Activated naive CD8-positive, alpha-beta T cell treated with anti-CD3 and anti-CD28 coated beads, Interleukin-2, amount 10 ng/mL, durations not matched to agents 7 days and 5 days (primary cell): ENCODE measurements around the gene KDM4C. TPM values are rescaled to one million over a fixed set of nuclear protein-coding genes. Genes with fewer than 3 reads are reported as not detected.
A peak's percentile ranks its signal among the peaks of the same experiment; 100 is the strongest.
"Not testable (repeated sequence)": the region's sequence is repeated elsewhere in the genome, so short reads cannot be mapped to it uniquely, and the experiment has no call there.

Experiments
- ATAC-seq: fragments of 150-1000 bp; cut with Tn5 transposase; one replicate; pipeline ENCODE4 v1.10.0; 2021; ENCODE audit warnings: low read depth, moderate library complexity
- POLR2A ChIA-PET: fragments of 350-600 bp; sonication (Branson Sonifier 250); formaldehyde crosslinking; loops from one replicate; lab custom pipeline; 2021; ENCODE audit warnings: antibody characterized with exemption; lab: Charles Lee
- DNase-seq: peaks from one replicate; pipeline ENCODE4 v3.0.0; 2021
- H3K27ac Mint-ChIP-seq: one replicate; pipeline ENCODE4 v1.8.0; 2022; ENCODE audit warnings: mild to moderate bottlenecking, mixed read lengths
- H3K27me3 Mint-ChIP-seq: one replicate; pipeline ENCODE4 v1.8.0; 2022; ENCODE audit warnings: mild to moderate bottlenecking, moderate library complexity, mixed read lengths
- H3K36me3 Mint-ChIP-seq: one replicate; pipeline ENCODE4 v1.8.0; 2021; ENCODE audit warnings: mild to moderate bottlenecking, mixed read lengths
- H3K4me1 Mint-ChIP-seq: one replicate; pipeline ENCODE4 v1.8.0; 2021; ENCODE audit warnings: mixed read lengths
- H3K4me3 Mint-ChIP-seq: one replicate; pipeline ENCODE4 v1.8.0; 2022; ENCODE audit warnings: mild to moderate bottlenecking, moderate library complexity, mixed read lengths
- H3K9me3 Mint-ChIP-seq: one replicate; pipeline ENCODE4 v1.8.0; 2021; ENCODE audit warnings: mixed read lengths
- total RNA-seq, 2 experiments: library from RNA; stranded (reverse); gene quantifications; one replicate each; pipeline ENCODE4 v1.2.3, GENCODE V29; 2021

The KDM4C gene
- 10 to 100 TPM; 75.2 to 77.1 TPM for total RNA-seq

- peaks cover 1% of the 10 kb centered on the region for H3K9me3 Mint-ChIP-seq
- peaks cover 22% of the 10 kb centered on the region for H3K4me1 Mint-ChIP-seq
- no peaks in the 10 kb centered on the region for H3K27me3 Mint-ChIP-seq
- peak within 1 kb of the TSS; percentile 93 for H3K4me3 Mint-ChIP-seq
- DNase-seq, result peak; percentile 97
- POLR2A ChIA-PET, result interaction anchor here (0.6 to 4.3 kb wide), 23 partner anchors 7 to 690 kb away, joined by 3 to 67 read pairs (median 6); partner anchors contain the start of gene UHRF2
- ATAC-seq, result peak; percentile 86
- peak within 1 kb of the TSS; percentile 100 for H3K27ac Mint-ChIP-seq
- H3K36me3 Mint-ChIP-seq, result peaks cover 4% of the 10 kb centered on the region
Observed at GRCh38 chr9:6757456-6758247, at the start of gene KDM4C. Gene KDM4C, plus strand, starts transcription at chr9:6757973. Its CDS starts 35,016 bp downstream, at chr9:6792989.

DNA sequence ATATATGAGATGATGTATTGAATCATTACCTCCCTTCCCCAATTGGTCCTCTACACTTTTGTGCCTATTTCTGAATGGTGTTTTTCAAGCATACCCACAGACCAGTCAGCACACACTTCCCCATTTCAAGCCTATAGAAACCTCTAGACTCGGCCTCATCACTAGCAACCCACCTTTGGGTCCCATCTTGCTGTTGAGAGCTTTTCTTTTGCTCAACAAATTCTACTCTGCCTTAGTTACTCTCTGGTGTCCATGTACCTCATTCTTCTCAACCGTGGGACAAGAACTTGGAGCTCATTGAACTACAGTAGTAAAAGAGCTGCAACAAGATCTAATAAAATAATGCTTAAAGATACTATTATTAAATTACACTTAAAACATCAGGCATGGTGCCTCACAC is 49.0 kb upstream of the KDM4C start:
- no peak for DNase-seq
- POLR2A ChIA-PET, result interaction anchor here (1.3 kb wide), 1 partner anchor 49 kb away, joined by 8 read pairs; the partner anchor contains the start of gene KDM4C
- no peak overlapping the region for H3K4me3 Mint-ChIP-seq
- H3K4me1 Mint-ChIP-seq, result peaks cover 8% of the 10 kb centered on the region
- no peaks in the 10 kb centered on the region for H3K36me3 Mint-ChIP-seq
- no peak overlapping the region for H3K27ac Mint-ChIP-seq
- H3K9me3 Mint-ChIP-seq, result peaks cover 4% of the 10 kb centered on the region
- ATAC-seq, result no peak
- no peaks in the 10 kb centered on the region for H3K27me3 Mint-ChIP-seq

DNA sequence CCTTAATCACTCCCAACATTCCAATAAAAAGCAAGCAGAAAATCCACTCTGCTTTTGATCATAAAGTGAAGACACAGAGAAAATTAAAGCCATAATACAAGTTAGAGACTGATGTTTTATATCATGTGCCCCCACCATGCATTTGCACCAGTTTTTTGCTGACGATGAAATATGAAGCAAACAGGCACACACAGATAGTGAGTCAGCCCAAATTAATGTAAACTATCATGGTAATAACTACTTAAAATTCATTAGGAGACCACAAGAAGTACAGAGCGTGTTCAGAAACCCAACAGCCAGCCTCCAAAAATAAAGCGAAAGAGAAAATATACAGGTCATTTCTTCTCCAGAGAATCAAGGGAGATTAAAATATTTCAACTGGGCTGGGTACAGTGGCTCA is 46.4 kb upstream of the KDM4C start:
- H3K4me1 Mint-ChIP-seq, result peaks cover 4% of the 10 kb centered on the region
- no peak for ATAC-seq
- peaks cover 4% of the 10 kb centered on the region for H3K9me3 Mint-ChIP-seq
- H3K27ac Mint-ChIP-seq, result no peak overlapping the region
- DNase-seq, result no peak
- POLR2A ChIA-PET, result no interaction called here
- no peaks in the 10 kb centered on the region for H3K36me3 Mint-ChIP-seq
- H3K27me3 Mint-ChIP-seq, result no peaks in the 10 kb centered on the region
- no peak overlapping the region for H3K4me3 Mint-ChIP-seq

- ATAC-seq, result no peak
- H3K27me3 Mint-ChIP-seq, result no peaks in the 10 kb centered on the region
Observed at GRCh38 chr9:6712041-6712440, 45.7 kb upstream of the KDM4C start.

DNA sequence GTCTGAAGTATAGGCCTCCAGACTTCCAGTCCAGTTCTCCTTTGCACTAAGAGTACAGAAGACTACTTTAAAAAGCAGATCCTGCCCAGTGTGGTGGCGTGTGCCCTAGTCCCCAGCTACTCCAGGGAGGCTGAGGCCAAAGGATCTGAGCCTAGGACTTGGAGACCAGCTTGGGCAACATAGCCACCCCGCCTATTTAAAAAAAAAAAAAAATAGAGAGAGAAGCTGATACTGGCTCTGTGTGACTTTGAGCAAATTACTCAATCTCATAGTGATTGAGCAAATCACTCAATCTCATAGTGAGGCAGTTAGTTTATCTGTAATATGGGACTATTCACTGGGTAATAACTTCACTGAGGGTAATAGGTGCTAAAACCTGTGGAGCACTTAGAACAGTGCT is 43.6 kb upstream of the KDM4C start:
- Mint-ChIP-seq H3K4me3 (no peak overlapping the region), H3K27me3 (no peaks in the 10 kb centered on the region), H3K9me3 (no peaks in the 10 kb centered on the region), H3K27ac (no peak overlapping the region), H3K36me3 (no peaks in the 10 kb centered on the region), H3K4me1 (peaks cover 6% of the 10 kb centered on the region)
- DNase-seq (no peak), ATAC-seq (no peak)
- POLR2A ChIA-PET, result interaction anchor here (2.9 kb wide), 1 partner anchor 37 kb away, joined by 22 read pairs; no protein-coding TSS in a partner anchor

More at GRCh38 chr9:6712041-6712440, 45.7 kb upstream of the KDM4C start:
- H3K4me3 Mint-ChIP-seq, result no peak overlapping the region
- no peak for DNase-seq
- H3K36me3 Mint-ChIP-seq, result no peaks in the 10 kb centered on the region
- peaks cover 6% of the 10 kb centered on the region for H3K4me1 Mint-ChIP-seq
- POLR2A ChIA-PET, result no interaction called here
- H3K9me3 Mint-ChIP-seq, result peaks cover 4% of the 10 kb centered on the region
- H3K27ac Mint-ChIP-seq, result no peak overlapping the region

DNA sequence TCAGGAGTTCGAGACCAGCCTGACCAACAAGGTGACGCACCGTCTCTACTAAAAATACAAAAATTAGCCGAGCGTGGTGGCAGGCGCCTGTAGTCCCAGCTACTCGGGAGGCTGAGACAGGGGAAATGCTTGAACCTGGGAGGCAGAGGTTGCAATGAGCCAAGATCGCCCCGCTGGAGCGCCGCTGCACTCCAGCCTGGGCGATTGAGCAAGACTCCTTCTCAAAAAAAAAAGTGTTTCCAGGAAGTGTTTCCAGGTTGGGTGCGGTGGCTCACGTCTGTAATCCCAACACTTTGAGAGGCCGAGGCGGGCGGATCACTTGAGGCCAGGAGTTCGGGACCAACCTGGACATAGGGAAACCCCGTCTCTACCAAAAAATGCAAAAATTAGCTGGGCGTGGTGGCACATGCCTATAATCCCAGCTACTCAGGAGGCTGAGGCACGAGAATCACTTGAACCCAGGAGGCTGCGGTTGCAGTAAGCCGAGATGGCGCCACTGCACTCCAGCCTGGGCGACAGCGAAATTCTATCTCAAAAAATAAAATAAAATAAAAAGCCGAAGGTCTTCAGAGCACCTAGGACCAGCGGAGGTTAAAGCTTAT is 42.5 kb upstream of the KDM4C start:
- H3K4me3 Mint-ChIP-seq, result peak overlapping the region; percentile 85
- POLR2A ChIA-PET, result interaction anchor here (0.7 to 3.8 kb wide), 9 partner anchors 10 to 303 kb away, joined by 3 to 67 read pairs (median 8); partner anchors contain the start of genes KDM4C and UHRF2

DNA sequence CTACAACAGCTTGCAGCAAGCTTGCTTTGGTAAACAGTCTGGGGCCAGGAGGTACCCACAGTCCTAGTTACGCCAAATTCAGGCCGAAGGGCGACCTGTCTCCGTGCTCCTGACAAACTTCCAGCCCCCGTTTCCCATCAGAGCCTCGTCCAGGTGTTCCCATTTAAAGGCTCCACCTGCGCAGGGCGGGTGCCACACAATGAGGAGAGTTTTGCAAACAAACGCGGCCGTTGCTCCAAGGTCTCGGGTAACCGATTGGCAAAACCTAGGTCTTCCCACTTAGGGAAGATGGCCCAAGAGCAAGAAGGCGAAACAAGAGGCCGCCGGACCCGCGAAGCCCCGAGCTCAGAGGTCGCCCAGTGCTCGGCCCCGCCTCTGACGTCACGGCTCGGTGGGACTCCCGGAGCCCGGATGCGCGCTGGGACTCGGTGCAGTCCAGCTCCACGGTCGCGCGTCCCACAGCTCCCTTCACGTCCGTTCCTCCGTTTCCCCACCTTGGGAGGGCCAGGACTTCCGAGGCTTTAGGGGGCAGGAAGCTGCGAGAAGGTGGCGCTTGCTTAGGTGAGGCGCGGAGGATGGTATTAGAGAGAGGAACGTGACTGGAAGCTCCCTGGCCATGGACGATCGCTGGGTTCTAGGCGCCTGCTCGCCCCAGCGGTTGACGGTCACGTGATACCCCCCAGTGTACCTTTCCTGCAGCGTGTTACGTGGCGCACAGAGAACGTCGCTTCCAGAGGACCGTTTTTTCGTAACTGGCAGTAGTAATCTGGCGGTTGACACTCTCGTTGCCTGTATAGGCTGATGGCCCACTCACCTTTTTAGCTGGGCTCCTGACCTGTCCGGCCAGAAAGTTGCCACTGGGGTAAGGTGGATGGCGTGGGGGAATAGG is 41.8 kb upstream of the KDM4C start:
- Mint-ChIP-seq H3K4me3 (peak overlapping the region; percentile 85), H3K27ac (peak overlapping the region; percentile 92)
- POLR2A ChIA-PET, result interaction anchor here (0.5 to 3.8 kb wide), 11 partner anchors 10 to 1367 kb away, joined by 3 to 67 read pairs (median 7); partner anchors contain the start of genes KDM4C and UHRF2

More for the DNA sequence above, 42.5 kb upstream of the KDM4C start:
- H3K27ac Mint-ChIP-seq, H3K4me1 Mint-ChIP-seq, H3K27me3 Mint-ChIP-seq, H3K9me3 Mint-ChIP-seq, DNase-seq, H3K36me3 Mint-ChIP-seq, ATAC-seq: not testable (repeated sequence)

GRCh38 chr9:6716766-6717165 is 41.0 kb upstream of the KDM4C start:
- peak overlapping the region; percentile 85 for H3K4me3 Mint-ChIP-seq
- DNase-seq (no peak), ATAC-seq (no peak)
- peak overlapping the region; percentile 92 for H3K27ac Mint-ChIP-seq
- H3K27me3 Mint-ChIP-seq, result no peaks in the 10 kb centered on the region
- no peaks in the 10 kb centered on the region for H3K9me3 Mint-ChIP-seq
- no peaks in the 10 kb centered on the region for H3K36me3 Mint-ChIP-seq
- POLR2A ChIA-PET, result interaction anchor here (0.5 to 3.8 kb wide), 8 partner anchors 13 to 1368 kb away, joined by 3 to 67 read pairs (median 15); partner anchors contain the start of genes KDM4C and UHRF2
- peaks cover 6% of the 10 kb centered on the region for H3K4me1 Mint-ChIP-seq

More for the DNA sequence above, 41.8 kb upstream of the KDM4C start:
- Mint-ChIP-seq H3K4me1 (peaks cover 6% of the 10 kb centered on the region), H3K36me3 (no peaks in the 10 kb centered on the region), H3K9me3 (no peaks in the 10 kb centered on the region), H3K27me3 (no peaks in the 10 kb centered on the region)
- ATAC-seq, result peak; percentile 93
- DNase-seq, result peak; percentile 83

DNA sequence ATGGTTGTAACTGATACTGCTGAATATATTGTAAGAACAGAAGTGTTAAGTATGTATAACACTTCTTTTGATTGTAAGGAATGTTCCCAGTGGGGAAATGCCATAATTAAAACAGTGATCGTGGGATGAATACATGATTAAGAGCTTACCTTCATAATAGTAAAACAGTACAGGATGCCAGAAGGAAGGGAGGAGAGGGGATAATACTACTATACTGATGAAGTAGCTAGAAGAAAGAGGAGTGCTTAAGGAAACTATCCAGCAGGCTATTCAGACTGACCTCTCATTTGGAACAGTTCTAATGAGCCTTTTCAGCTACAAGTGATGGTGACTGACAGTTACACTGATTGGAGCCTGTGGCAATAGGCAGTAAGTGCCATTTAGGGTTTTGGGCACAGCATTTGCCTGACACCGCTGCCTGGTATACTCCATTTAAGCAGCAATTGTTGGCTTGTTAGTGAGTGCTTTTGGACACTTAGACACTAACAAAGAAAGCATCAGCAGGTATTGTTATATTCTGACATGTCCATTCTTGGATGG is 33.8 kb upstream of the KDM4C start:
- Mint-ChIP-seq H3K4me1 (no peaks in the 10 kb centered on the region), H3K27ac (no peak overlapping the region), H3K4me3 (no peak overlapping the region), H3K36me3 (peaks cover 2% of the 10 kb centered on the region), H3K9me3 (no peaks in the 10 kb centered on the region), H3K27me3 (no peaks in the 10 kb centered on the region)
- ATAC-seq (no peak), DNase-seq (no peak)
- POLR2A ChIA-PET, result interaction anchor here (1.4 kb wide), 1 partner anchor 34 kb away, joined by 3 read pairs; the partner anchor contains the start of gene KDM4C

DNA sequence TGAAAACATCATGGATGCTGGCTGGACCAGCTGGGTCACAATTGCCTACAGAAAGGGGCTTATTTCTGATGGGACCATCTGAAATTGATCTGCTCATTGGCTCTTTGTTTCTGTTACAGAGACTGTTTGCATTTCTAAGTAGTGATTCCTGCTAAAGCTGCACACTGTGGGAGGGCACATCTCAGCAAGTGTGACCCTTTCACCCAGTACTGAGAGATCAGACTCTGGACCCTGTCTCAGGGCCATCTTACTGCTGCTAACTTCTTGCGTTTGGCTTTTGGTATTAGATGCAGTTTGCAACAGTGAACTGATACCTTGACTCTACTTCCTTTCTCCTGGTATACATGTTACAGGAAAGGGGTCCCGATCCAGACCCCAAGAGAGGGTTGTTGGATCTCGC is 24.5 kb upstream of the KDM4C start:
- Mint-ChIP-seq H3K36me3 (peaks cover 2% of the 10 kb centered on the region), H3K27me3 (no peaks in the 10 kb centered on the region), H3K4me3 (no peak overlapping the region), H3K9me3 (peaks cover 2% of the 10 kb centered on the region), H3K4me1 (no peaks in the 10 kb centered on the region), H3K27ac (no peak overlapping the region)
- no peak for DNase-seq
- POLR2A ChIA-PET, result no interaction called here
- ATAC-seq, result no peak

- no peaks in the 10 kb centered on the region for H3K27me3 Mint-ChIP-seq
- no peak overlapping the region for H3K4me3 Mint-ChIP-seq
- POLR2A ChIA-PET, result no interaction called here
- peaks cover 2% of the 10 kb centered on the region for H3K36me3 Mint-ChIP-seq
- DNase-seq, result no peak
- no peaks in the 10 kb centered on the region for H3K4me1 Mint-ChIP-seq
- no peak overlapping the region for H3K27ac Mint-ChIP-seq
- ATAC-seq, result no peak
- H3K9me3 Mint-ChIP-seq, result peaks cover 2% of the 10 kb centered on the region
Observed at GRCh38 chr9:6733831-6734230, 23.9 kb upstream of the KDM4C start.

GRCh38 chr9:6735422-6735821 is 22.4 kb upstream of the KDM4C start:
- peaks cover 2% of the 10 kb centered on the region for H3K36me3 Mint-ChIP-seq
- H3K27me3 Mint-ChIP-seq, result no peaks in the 10 kb centered on the region
- H3K27ac Mint-ChIP-seq, result no peak overlapping the region
- DNase-seq (no peak), ATAC-seq (no peak)
- no peaks in the 10 kb centered on the region for H3K4me1 Mint-ChIP-seq
- POLR2A ChIA-PET, result no interaction called here
- H3K9me3 Mint-ChIP-seq, result peaks cover 2% of the 10 kb centered on the region
- no peak overlapping the region for H3K4me3 Mint-ChIP-seq
